Activated T-helper 1 cell treated with anti-CD3 and anti-CD28 coated beads, Interleukin-2, amount 50 U/mL, for 16 hours (primary cell): Measurements from ENCODE around the gene MUC13.
"Not testable (repeated sequence)": the region's sequence is repeated elsewhere in the genome, so short reads cannot be mapped to it uniquely, and the experiment has no call there.

Experiments
- DNase-seq, 2 donors: peaks; one replicate each; pipeline ENCODE4 v3.0.0-alpha.2; 2020; ENCODE audit warnings: low read depth in 1 of 2, low spot score in 1 of 2

Gene MUC13, protein sequence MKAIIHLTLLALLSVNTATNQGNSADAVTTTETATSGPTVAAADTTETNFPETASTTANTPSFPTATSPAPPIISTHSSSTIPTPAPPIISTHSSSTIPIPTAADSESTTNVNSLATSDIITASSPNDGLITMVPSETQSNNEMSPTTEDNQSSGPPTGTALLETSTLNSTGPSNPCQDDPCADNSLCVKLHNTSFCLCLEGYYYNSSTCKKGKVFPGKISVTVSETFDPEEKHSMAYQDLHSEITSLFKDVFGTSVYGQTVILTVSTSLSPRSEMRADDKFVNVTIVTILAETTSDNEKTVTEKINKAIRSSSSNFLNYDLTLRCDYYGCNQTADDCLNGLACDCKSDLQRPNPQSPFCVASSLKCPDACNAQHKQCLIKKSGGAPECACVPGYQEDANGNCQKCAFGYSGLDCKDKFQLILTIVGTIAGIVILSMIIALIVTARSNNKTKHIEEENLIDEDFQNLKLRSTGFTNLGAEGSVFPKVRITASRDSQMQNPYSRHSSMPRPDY

DNA sequence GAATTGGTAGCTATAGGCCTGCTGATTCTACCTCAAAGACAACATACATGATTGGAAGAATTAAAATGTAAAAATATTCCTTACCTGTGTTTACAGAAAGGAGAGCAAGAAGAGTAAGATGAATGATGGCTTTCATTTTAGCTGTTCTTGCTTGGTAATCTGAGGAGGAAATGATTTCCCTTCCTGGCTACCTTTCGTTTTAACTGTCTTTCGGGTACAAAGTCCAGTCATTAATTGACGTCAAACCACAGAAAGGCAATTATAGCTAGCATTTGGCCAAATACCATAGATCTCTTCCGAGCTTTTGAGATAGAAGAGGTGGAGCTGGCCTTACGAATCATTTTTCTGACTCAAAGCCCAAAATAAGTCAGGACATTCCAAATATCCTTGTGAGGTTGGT lies at the start of gene MUC13:
MUC13 (minus strand) TSS at position 175 of the 400 bp plus-strand sequence; CDS start at position 136, 39 bp downstream.
- no peak for DNase-seq

GRCh38 chr3:124982855-124983254 lies 48.3 kb upstream of the MUC13 start:
- no peak for DNase-seq

GRCh38 chr3:124981472-124981871 lies 46.9 kb upstream of the MUC13 start:
- DNase-seq, result no peak

- DNase-seq, result no peak
Observed at GRCh38 chr3:124978627-124979026, 44.1 kb upstream of the MUC13 start.

- DNase-seq, result no peak
Observed at GRCh38 chr3:124976383-124976782, 41.8 kb upstream of the MUC13 start.

GRCh38 chr3:124974691-124975090 lies 40.1 kb upstream of the MUC13 start:
- no peak for DNase-seq

DNA sequence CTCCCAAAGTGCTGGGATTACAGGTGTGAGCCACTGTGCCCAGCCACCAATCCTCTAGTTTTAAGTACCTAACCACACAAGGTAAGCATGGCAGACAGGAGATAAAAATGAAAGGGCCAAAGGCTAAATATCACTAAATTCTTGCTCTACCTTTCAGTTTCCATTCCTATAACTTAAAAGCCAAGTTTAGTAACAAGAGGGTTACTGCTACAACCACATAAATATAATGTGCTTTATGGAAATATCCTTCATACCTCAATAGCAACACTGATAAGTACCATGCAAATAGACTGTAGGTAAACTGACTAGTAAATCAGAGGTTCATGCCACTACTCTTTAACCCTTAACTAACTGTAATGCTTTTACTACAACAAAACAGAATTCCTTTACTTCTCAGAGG lies 38.7 kb upstream of the MUC13 start:
- DNase-seq, result no peak

DNA sequence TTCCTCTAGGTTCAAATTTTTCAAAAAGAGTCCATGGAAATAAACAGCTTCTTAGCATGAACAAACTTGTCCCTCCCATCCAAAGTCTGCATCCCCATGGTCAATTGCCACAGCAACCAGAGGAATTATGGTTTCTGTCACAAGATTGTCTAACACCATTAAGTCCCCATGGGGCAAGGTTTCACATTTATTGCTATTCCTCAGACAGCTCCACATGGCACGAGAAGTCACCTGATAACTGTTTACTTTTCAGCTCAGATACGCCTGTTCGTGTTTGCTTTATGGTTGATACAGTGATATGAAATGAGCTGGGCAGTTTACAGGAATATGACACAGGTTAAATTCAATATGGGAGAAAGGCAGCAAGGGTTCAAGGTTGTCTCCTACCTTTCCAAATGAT lies 37.9 kb upstream of the MUC13 start:
- no peak for DNase-seq

DNA sequence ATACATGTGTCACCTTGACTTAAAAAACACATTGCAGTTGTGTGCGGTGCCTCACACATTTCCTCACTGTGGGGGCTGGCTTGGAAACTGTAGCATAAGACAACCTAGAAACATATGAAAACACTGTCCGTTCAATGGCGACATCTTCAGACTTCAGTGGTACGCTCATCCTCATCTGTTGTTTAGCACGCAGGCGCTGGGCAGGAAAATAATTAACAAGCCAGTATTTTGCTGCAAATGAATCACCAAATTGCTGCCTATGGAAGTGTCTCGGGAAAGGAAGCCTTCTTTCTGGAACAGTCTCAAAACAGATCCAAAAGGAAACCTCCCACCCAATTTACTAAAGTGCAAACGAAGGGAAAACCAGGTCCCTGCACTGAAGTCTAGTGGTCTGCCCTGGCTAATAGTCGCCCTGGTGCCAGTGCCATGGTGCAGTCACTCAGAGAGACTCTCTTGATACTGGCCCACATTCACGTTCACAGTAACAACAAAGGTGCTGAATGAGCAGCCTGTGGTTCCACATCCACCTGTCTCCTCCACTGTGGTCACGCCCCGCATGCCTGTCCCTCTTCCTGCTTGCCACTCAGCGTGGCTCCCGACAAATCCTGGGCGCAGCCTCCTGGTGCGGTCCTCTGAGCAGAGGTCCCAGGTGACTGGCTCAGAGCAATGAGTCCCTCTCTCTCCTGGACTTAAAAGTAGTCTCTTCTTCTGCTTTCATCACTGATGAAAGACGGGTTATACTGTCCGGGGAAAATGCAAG lies 35.6 kb upstream of the MUC13 start:
- DNase-seq, result no peak

DNA sequence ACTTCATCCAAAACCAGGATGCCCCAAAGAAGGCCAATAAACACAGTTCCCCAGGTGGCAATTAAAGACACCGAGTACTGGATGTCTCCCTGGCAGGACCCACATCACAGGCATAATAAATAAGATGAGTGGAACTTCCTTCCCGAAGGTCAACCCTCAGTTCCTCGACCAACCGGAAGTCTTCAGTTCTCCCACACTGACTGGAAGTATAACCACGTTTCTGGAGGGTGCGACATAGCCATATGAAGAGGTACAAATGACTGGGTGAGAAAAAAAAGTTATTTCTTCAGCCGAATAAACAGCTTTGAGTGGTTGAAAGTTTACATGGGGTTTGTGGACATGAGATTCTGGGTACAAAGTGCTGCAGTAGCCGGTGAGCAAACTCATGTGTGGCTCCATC lies 34.6 kb upstream of the MUC13 start:
- no peak for DNase-seq

DNA sequence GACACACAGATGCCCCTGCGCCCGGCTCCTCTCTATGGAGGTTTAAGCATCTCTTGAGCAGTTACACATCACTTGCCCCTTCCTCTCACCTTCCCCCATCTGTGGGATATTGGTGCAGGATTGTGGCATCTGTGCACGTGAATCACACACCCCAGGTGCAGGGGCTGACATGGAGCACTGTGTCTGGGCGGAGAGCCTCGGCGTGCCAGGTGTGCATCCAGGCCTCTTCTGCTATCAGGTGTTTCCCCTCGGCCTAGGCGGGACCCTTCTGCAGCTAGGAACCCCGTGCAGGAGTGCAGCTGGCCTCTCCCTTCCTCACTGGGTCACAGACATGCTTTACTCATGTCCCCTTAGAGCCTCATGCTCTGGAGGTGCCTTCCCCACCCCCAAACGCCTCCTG lies 33.4 kb upstream of the MUC13 start:
- DNase-seq, result no peak

DNA sequence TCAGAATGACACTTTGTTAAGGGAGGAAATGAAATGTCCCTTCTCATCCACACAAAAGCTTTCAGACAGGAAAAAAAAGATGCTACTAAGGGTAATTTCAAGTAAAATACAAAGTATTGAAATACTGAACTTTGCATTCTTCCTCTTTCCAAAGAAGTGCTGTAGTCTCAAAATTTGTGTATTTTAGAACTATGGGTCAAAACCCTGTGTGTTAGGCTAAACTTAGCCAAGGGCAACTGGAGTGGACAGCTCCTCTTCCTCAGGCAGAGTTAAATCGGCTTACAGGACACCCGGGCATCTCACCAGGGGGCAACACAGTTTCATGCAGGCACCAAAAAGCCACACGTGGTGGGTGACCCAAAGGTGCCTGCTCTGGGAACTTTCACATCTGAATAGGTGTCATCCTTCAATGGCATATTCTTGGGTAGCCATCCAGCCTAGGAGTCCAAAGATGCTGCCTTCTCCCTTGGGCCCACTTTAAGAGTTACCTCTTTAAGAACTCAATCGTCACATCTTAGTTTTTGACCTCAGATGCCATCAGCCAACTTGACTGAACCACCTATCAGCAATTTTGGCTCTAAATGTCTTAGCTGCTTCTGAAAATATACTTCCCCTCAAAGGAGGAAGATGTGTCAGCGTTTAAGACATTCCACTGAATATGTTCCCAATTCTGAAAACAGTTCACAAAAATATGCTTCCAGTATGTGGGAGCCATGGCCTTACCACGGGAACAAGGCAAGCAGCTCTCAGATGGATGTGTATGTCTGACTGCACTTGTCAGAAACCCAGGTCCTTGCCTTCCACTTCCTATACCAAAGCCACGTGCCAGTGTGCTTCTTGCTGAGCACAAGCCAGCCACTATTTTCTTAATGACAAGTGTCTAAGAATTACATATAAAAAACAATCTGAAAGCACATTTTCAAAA lies 32.2 kb upstream of the MUC13 start:
- no peak for DNase-seq

GRCh38 chr3:124965413-124965812 lies 30.9 kb upstream of the MUC13 start:
- DNase-seq, result no peak

DNA sequence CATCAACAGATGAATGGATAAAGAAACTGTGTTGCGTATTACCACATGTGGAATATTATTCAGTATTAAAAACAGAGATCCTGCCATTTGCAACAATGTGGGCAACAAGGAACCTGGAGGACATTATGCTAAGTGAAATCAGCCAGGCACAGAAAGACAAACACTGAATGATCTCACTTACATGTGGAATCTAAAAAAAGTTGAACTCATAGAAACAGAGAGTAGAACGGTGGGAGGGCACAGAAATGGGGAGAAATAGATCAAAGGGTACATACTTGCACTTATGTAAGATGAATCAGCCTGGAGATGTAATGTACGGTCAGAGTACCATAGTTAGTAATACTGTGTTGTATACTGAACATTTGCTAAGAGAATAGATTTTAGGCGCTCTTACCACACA lies 29.8 kb upstream of the MUC13 start:
- DNase-seq, result no peak

DNA sequence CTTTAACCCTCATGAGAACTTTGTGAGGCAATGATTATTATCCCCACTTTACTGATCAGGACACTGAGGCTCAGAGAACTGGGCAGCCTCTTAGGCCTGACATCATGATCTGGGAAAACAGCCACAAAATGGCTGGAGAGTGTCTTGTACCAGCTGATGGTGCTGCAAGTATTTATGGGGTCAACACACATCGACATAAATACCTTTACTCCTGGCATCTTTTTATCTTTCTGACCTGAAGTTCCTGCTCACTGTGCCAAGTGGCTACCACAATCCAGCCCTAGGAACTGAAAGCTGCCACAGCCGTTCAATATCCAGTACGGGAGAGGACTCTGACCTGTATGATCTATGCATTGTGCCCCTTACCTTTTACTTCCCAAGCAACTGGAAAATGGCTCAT lies 29.2 kb upstream of the MUC13 start:
- DNase-seq, result no peak

- DNase-seq, result no peak
Observed at GRCh38 chr3:124962403-124962940, 27.9 kb upstream of the MUC13 start.

- no peak for DNase-seq
Observed at GRCh38 chr3:124960698-124961097, 26.1 kb upstream of the MUC13 start.

DNA sequence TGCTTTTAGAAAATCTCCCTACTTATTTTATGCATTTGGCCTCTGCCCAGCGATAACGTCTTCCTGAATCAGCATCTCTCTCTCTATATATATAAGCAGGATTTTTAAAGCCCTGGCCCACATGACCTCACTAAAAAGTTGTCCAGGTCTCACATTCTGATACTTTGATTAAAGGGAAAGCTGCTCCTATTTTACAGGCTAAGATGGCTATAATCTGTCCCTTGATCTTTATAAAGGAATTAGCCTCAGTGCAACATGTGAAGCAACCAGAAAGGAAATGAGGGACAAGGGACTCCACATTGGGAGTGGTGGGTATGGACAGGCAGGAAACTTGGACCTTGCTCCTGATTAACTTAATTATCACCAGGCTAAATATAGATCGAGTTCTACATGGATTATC lies 25.6 kb upstream of the MUC13 start:
- no peak for DNase-seq

GRCh38 chr3:124957951-124958350 lies 23.4 kb upstream of the MUC13 start:
- DNase-seq, result not testable (repeated sequence)

DNA sequence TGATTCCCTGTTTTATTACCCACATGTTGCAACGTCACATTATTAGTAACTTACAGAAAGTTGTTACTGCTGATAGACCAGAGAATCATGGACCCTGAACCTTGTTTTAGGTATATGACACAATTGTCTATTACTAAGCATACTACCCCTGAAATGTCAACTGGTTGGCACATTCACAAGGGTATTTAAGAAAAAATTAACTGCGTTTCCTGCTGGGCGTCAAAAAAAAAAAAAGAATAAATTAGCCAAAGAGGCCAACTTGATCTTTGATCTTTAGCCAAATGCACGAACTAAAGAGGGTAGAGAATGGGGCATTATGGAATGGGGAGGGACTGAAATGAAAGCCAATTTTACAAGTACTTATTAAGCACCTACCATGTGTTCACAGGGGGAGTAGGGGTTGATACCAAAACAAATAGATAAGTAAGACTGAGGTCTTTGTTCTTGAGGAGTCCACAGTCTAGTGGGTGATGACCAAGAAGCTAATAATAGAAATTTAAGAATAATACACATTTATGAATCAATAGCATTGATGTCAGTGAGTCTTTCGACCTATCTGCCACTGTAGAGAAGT lies 17.8 kb upstream of the MUC13 start:
- DNase-seq, result no peak
